HepG2 (cell line): Measurements from ENCODE around the gene ZNF644. TPM values are rescaled to one million over a fixed set of nuclear protein-coding genes. Genes with fewer than 3 reads are reported as not detected.
A peak's percentile ranks its signal among the peaks of the same experiment; 100 is the strongest.

ENCODE experiments used
- ATAC-seq: fragments of 200-7000 bp; cut with Tn5 transposase; 3 replicates; pipeline ENCODE4 v1.9.1; 2020; ENCODE audit warnings: mild to moderate bottlenecking, moderate library complexity
- BruUV-seq: library from RNA; stranded (reverse); fragments of 400-500 nt; replicated peaks from 2 replicates; lab custom pipeline; 2021; lab: Mats Ljungman, UMichigan
- CTCF ChIA-PET: fragments of 300-600 bp; formaldehyde crosslinking; extraction: SDS; loops from one replicate; lab custom pipeline; 2021; ENCODE audit warnings: low total read pairs, inconsistent platforms, low intra/inter-chr PET ratio; lab: Yijun Ruan, JAX
- POLR2A ChIA-PET: fragments of 350-600 bp; sonication (Branson Sonifier 250); formaldehyde crosslinking; loops from one replicate; lab custom pipeline; 2020; ENCODE audit warnings: antibody characterized with exemption, inconsistent platforms; lab: Yijun Ruan, JAX
- DNase-seq: peaks from one replicate; pipeline ENCODE4 v3.0.0-alpha.2; 2015; ENCODE audit warnings: low spot score
- FAIRE-seq: peaks from 3 replicates; lab custom pipeline; 2011; peaks lifted over from hg19 to GRCh38; lab: Jason Lieb, UNC
- H2AFZ ChIP-seq: one replicate; pipeline ENCODE4 v1.6.1; 2011; ENCODE audit warnings: low read length, inconsistent platforms
- H3K27ac ChIP-seq: fragments of 300-600 bp; 3 replicates; pipeline ENCODE4 v1.8.0; 2011; ENCODE audit warnings: mixed run types, mild to moderate bottlenecking, mixed read lengths, low read length, inconsistent platforms; ENCODE audit not compliant: insufficient read depth; ENCODE audit errors: extremely low read length
- H3K27me3 ChIP-seq, 2 experiments: fragments of 200-600 bp in 1 of 2; 2 replicates in 1 of 2; 3 replicates in 1 of 2; pipeline versions ENCODE4 v1.6.0 to v1.8.0; 2011; ENCODE audit warnings: low read length in 2 of 2, mild to moderate bottlenecking in 2 of 2, moderate library complexity in 2 of 2, inconsistent platforms in 1 of 2; ENCODE audit not compliant: insufficient read depth in 2 of 2, control insufficient read depth in 1 of 2
- H3K36me3 ChIP-seq, 2 experiments: fragments of 200-600 bp in 1 of 2; replicated peaks in 1 of 2; 2 replicates in 1 of 2; 3 replicates in 1 of 2; pipeline versions ENCODE4 v1.5.1 to v1.8.0; 2011; ENCODE audit warnings: low read length in 2 of 2, inconsistent platforms in 1 of 2; ENCODE audit not compliant: insufficient read depth in 2 of 2, control insufficient read depth in 1 of 2
- H3K4me1 ChIP-seq: 2 replicates; pipeline ENCODE4 v1.5.1; 2012; ENCODE audit warnings: low read length, inconsistent platforms; ENCODE audit not compliant: insufficient read depth
- H3K4me2 ChIP-seq: 2 replicates; pipeline ENCODE4 v1.6.0; 2011; ENCODE audit warnings: low read depth, low read length, inconsistent platforms
- H3K4me3 ChIP-seq, 3 experiments: fragments of 200-600 bp in 1 of 3; sonication (generic), shearing (Covaris generic) in 1 of 3; replicated peaks in 1 of 3; 2 replicates each; pipeline ENCODE4 v1.5.1; 2011 to 2016; ENCODE audit warnings: low read length in 3 of 3, inconsistent platforms in 2 of 3, low read depth in 2 of 3, mild to moderate bottlenecking in 2 of 3, control low read depth in 1 of 3, mixed read lengths in 1 of 3; ENCODE audit not compliant: insufficient read depth in 1 of 3
- H3K79me2 ChIP-seq: one replicate; pipeline ENCODE4 v1.6.1; 2011; ENCODE audit warnings: low read length, inconsistent platforms; ENCODE audit not compliant: insufficient read depth
- H3K9ac ChIP-seq: 2 replicates; pipeline ENCODE4 v1.6.0; 2011; ENCODE audit warnings: mild to moderate bottlenecking, low read depth, low read length, inconsistent platforms; ENCODE audit not compliant: insufficient read depth
- H3K9me3 ChIP-seq: 2 replicates; pipeline ENCODE4 v1.5.1; 2012; ENCODE audit warnings: mild to moderate bottlenecking, low read length
- H4K20me1 ChIP-seq: 2 replicates; pipeline ENCODE4 v1.6.0; 2011; ENCODE audit warnings: inconsistent platforms, mild to moderate bottlenecking, low read length, moderate library complexity; ENCODE audit not compliant: insufficient read depth
- ARNT2 ChIP-seq: sonication (generic); formaldehyde crosslinking; IDR thresholded peaks from 2 replicates; pipeline ENCODE4 v1.8.0; 2022; ENCODE audit warnings: mild to moderate bottlenecking, low read depth, missing genetic modification reagents, moderate library complexity
- CEBPG ChIP-seq: IDR thresholded peaks from 2 replicates; pipeline ENCODE4 v1.6.1; 2016
- RBM22 ChIP-seq: fragments of 200-400 bp; formaldehyde crosslinking; optimal IDR thresholded peaks from 2 replicates; pipeline ENCODE3; 2017; ENCODE audit warnings: mild to moderate bottlenecking, low read length, moderate library complexity
- WIZ ChIP-seq: sonication (generic); formaldehyde crosslinking; IDR thresholded peaks from 2 replicates; pipeline ENCODE4 v1.5.1; 2020; ENCODE audit warnings: mild to moderate bottlenecking, missing genetic modification reagents
- WGBS: methylation state at CpG from one replicate; pipeline ENCODE4 v1.1.6; 2017; ENCODE audit warnings: low lambda C conversion rate; 5-methylcytosine and 5-hydroxymethylcytosine counted together
- in situ Hi-C: cut with HindIII; loops from 2 replicates; pipeline ENCODE4 v1.10.0; 2017; ENCODE audit warnings: low pct_unique_long_range_greater_than_20kb; ENCODE audit not compliant: extremely low pct_ligation_motif_present
- intact Hi-C: fragments of 100-400 bp; cut with micrococcal nuclease; formaldehyde crosslinking; loops from one replicate; pipeline ENCODE4 v1.10.0; 2022; ENCODE audit not compliant: unreplicated experiment
- polyA plus RNA-seq, 8 experiments: library from polyadenylated mRNA; depleted of rRNA in 3 of 8; stranded (reverse) in 7 of 8; unstranded in 1 of 8; fragments of >200 nt; fragmentation: Illumina TruSeq in 4 of 8; extraction: Trizol in 4 of 8; gene quantifications; 2 replicates each; pipeline versions ENCODE4 v1.2.1 to v1.2.3, GENCODE V29; 2011 to 2016; ENCODE audit warnings: low read depth in 4 of 8, missing spikeins in 1 of 8, mixed read lengths in 1 of 8; ENCODE audit not compliant: insufficient read depth in 1 of 8
- total RNA-seq, 5 experiments: library from RNA; depleted of rRNA; stranded (reverse); fragments of >200 nt; fragmentation: Illumina TruSeq; extraction: Trizol; gene quantifications; 2 replicates each; pipeline ENCODE4 v1.2.3, GENCODE V29; 2016; ENCODE audit warnings: low read depth in 1 of 5
- TF ChIP-seq, protein P1 (sequence below): IDR thresholded peaks from 2 replicates; pipeline ENCODE4 v1.6.1; 2016; ENCODE audit warnings: low read depth

Gene ZNF644
- total and polyA plus RNA-seq, 2 of the 13 experiments (the other 11 are each of a cell fraction or from before 2014, with no cell fraction given), result 17.7 to 51.7 TPM

DNA sequence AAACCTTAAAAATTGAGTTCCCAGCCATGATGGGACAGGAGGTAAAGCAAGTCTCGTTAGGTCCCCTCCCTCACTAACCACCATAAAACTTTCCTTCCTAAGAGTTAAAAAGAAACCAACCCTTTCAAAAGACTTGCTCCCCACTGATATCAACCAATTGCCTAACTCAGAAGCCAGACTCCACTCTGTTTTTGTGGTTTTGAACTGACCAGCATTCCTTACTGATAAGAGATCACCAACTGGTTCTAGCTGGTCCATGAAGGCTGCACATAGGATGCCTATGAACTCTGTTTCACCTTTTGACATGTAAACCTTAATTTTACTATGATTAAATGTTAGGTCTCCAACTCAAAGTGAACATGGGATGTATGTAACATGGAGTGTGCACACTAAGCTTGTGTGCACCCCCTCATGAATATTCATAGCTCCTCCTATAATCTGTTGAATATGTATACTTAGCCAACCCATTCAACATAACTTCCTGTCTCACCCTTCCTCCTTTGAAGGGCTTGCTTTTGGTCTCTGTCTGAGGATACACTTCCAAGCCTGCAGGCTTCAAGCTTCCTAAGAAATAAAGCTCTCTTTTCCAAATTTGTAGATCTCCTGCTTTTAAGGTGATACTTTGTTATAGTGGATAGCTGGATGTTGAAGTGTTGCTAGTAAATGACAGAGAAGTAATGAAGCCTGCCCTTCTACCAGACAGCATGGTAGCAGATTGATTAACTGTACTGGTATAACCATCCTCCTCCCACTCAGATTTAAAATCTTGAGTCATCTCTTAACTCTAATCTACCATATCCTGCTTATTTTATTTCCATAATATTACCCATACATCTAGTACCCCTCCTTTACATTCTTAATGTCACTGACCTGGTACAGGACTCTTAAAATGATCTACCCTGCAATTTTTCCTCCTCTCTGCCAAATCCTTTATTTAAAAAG, 95.6 kb downstream of the ZNF644 start:
- BruUV-seq, result no TSS peak
- Histone ChIP-seq H3K36me3 (no peaks in the 10 kb centered on the region; a peak in 3 of 5 replicates), H3K4me3 (no peak overlapping the region), H3K27ac (no peak overlapping the region), H3K27me3 (no peaks in the 10 kb centered on the region), H3K4me1 (peaks cover 15% of the 10 kb centered on the region), H3K9ac (no peak overlapping the region), H3K9me3 (no peaks in the 10 kb centered on the region), H3K79me2 (peaks cover 65% of the 10 kb centered on the region), H3K4me2 (no peak overlapping the region), H4K20me1 (peaks cover 30% of the 10 kb centered on the region), H2AFZ (no peak overlapping the region)
- ATAC-seq, result peak; percentile 35; the same call in 2 of the 3 replicates
- FAIRE-seq, result no peak
- 100% methylated on average over 1 of the region's 1 CpG for WGBS
- TF ChIP-seq, protein P1, sequence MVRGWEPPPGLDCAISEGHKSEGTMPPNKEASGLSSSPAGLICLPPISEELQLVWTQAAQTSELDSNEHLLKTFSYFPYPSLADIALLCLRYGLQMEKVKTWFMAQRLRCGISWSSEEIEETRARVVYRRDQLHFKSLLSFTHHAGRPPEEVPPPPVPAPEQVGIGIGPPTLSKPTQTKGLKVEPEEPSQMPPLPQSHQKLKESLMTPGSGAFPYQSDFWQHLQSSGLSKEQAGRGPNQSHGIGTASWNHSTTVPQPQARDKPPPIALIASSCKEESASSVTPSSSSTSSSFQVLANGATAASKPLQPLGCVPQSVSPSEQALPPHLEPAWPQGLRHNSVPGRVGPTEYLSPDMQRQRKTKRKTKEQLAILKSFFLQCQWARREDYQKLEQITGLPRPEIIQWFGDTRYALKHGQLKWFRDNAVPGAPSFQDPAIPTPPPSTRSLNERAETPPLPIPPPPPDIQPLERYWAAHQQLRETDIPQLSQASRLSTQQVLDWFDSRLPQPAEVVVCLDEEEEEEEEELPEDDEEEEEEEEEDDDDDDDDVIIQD (CRISPR knock-in tag), result no peak
- TF ChIP-seq WIZ (CRISPR knock-in tag), result no peak
- no peak for TF ChIP-seq ARNT2 (CRISPR knock-in tag)
- TF ChIP-seq RBM22, result peak; percentile 53
- DNase-seq, result peak; percentile 23
- ChIA-PET CTCF (no interaction called here), POLR2A (no interaction called here)
- intact Hi-C loops (no loop called here), in situ Hi-C loops (no loop called here)

DNA sequence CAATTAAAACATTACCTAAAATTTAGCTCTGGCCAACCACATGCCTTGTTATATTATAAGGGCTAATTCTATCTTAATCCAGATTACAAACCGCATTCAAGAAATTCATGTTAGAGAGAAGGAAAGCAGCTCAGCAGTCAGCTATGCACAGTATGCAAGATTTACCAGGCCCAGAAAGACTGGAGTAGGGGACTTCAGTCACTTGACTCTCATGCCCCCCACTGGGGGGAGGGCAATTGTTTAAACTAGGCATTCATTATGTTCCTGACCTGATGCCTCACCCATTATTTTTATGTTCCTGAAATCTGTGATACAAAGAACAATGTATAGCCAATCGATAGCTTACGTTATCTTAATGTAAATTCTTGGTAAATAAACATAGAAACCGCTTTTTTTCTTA, 96.9 kb downstream of the ZNF644 start:
- CTCF ChIA-PET, result no interaction called here

More for the DNA sequence above, 96.9 kb downstream of the ZNF644 start:
- in situ Hi-C loops (no loop called here), intact Hi-C loops (no loop called here)
- no peaks in the 10 kb centered on the region for H3K9me3 ChIP-seq
- ATAC-seq, result no peak
- no peak overlapping the region for H3K4me2 ChIP-seq
- H3K27me3 ChIP-seq, result no peaks in the 10 kb centered on the region
- BruUV-seq, result no TSS peak
- peaks cover 33% of the 10 kb centered on the region for H4K20me1 ChIP-seq
- POLR2A ChIA-PET, result no interaction called here
- TF ChIP-seq RBM22, result peak; percentile 55
- TF ChIP-seq CEBPG (CRISPR knock-in tag), result no peak
- TF ChIP-seq, all 625 proteins: peak for 1
- Histone ChIP-seq H3K27ac (no peak overlapping the region), H3K4me3 (no peak overlapping the region), H3K4me1 (peaks cover 18% of the 10 kb centered on the region), H3K36me3 (no peaks in the 10 kb centered on the region; a peak in 3 of 5 replicates), H2AFZ (no peak overlapping the region), H3K79me2 (peaks cover 61% of the 10 kb centered on the region), H3K9ac (no peak overlapping the region)
- no peak for FAIRE-seq
- WGBS, result 88% methylated on average over 4 of the region's 4 CpGs
- DNase-seq, result no peak
